Heart left ventricle (tissue), 13 donors: ENCODE results near the gene AKNA.

Experiments used
- POLR2A ChIP-seq, 2 donors: fragments of 450-650 bp; IDR thresholded peaks; one replicate each; pipeline ENCODE4 v1.6.1; 2017; ENCODE audit warnings: antibody characterized with exemption in 2 of 2, mild to moderate bottlenecking in 2 of 2, moderate library complexity in 2 of 2
- TF ChIP-seq, protein P1 (sequence below), 12 donors: fragments of 200-600 bp; sonication (generic) in 4 of 12; IDR thresholded peaks; one replicate each; pipeline versions ENCODE4 v1.5.0 to v1.8.0; 2018 to 2022; ENCODE audit warnings: antibody characterized with exemption in 12 of 12, mild to moderate bottlenecking in 5 of 12
- donor health status: ischemic (EF 13 %, LVEDD 7.1; RV severe dilation, severe dysfunction).
- donor health status: DM: no; HTN: yes; CAD: no.
- donor health status: DM: no; HTN: no; CAD: no.
- donor health status: ischemic (EF 25% LVEDD 6.9; RV normal size, moderate dysfunction).
- donor health status: ischemic (EF 25% LVEDD 5.7; RV mildly dilated, moderate dysfunction).
- donor health status: ischemic (EF 35%, LVEDD 5.7; RV mildly dilated, moderate dysfunction).
- donor health status: nonischemic (EF 11% LVEDD 7.7; RV severe dilation, severe dysfunction).
- donor health status: DM: yes; HTN: yes; CAD: no.
- donor health status: PGD.
- donor health status: ischemic (EF 29% LVEDD 5.4; RV normal size, mild dysfunction).
- donor health status: nonischemic (EF 23%, LVEDD 6.1; RV moderate dilation, normal function).

DNA sequence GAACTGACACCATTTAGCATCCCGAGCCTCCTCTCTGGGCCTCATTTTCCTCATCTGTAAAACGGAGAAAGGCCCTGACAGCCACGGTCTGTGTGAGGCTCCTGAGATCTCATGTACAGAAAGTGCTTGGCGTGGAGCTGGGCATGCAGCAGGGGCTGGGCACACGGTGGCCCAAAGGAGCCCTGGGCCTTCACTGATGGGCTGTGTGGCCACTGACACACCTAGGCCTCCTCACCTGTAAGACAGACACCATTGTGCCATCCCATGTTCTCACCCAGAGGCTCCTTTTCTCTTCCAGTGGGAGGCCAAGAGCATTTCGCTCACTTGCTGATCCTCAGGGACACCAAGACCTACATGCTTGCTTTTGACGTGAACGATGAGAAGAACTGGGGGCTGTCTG lies 63.3 kb downstream of the AKNA start:
- TF ChIP-seq, protein P1, sequence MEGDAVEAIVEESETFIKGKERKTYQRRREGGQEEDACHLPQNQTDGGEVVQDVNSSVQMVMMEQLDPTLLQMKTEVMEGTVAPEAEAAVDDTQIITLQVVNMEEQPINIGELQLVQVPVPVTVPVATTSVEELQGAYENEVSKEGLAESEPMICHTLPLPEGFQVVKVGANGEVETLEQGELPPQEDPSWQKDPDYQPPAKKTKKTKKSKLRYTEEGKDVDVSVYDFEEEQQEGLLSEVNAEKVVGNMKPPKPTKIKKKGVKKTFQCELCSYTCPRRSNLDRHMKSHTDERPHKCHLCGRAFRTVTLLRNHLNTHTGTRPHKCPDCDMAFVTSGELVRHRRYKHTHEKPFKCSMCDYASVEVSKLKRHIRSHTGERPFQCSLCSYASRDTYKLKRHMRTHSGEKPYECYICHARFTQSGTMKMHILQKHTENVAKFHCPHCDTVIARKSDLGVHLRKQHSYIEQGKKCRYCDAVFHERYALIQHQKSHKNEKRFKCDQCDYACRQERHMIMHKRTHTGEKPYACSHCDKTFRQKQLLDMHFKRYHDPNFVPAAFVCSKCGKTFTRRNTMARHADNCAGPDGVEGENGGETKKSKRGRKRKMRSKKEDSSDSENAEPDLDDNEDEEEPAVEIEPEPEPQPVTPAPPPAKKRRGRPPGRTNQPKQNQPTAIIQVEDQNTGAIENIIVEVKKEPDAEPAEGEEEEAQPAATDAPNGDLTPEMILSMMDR (IDR thresholded peaks at IDR 0.05), result no peak
- TF ChIP-seq POLR2A (IDR thresholded peaks at IDR 0.05), result no peak
